Dendritic cell treated with granulocyte-macrophage colony-stimulating factor and Interleukin-4, amounts not matched to agents 40 ng/mL and 50 ng/mL, for 4 days (primary cell): ENCODE data around the gene CCR7.

Experiments used
- H3K27ac Mint-ChIP-seq: one replicate; pipeline ENCODE4 v1.8.0; 2022; ENCODE audit warnings: mild to moderate bottlenecking, mixed read lengths
- H3K27me3 Mint-ChIP-seq: one replicate; pipeline ENCODE4 v1.8.0; 2022; ENCODE audit warnings: mild to moderate bottlenecking, mixed read lengths
- H3K36me3 Mint-ChIP-seq: one replicate; pipeline ENCODE4 v1.8.0; 2022; ENCODE audit warnings: low read depth, mixed read lengths
- H3K4me1 Mint-ChIP-seq: one replicate; pipeline ENCODE4 v1.8.0; 2022; ENCODE audit warnings: low read depth, mixed read lengths
- H3K4me3 Mint-ChIP-seq: one replicate; pipeline ENCODE4 v1.8.0; 2022; ENCODE audit warnings: mild to moderate bottlenecking, moderate library complexity, mixed read lengths
- H3K9me3 Mint-ChIP-seq: one replicate; pipeline ENCODE4 v1.8.0; 2022; ENCODE audit warnings: mixed read lengths
- intact Hi-C: fragments of 100-400 bp; cut with micrococcal nuclease; formaldehyde crosslinking; loops from one replicate; pipeline ENCODE4 v1.15.0; 2022

The CCR7 gene

GRCh38 chr17:40545660-40546059 is 19.6 kb downstream of the CCR7 start:
- Mint-ChIP-seq H3K4me1 (peaks cover 6% of the 10 kb centered on the region), H3K9me3 (no peaks in the 10 kb centered on the region), H3K36me3 (no peaks in the 10 kb centered on the region), H3K27ac (no peak overlapping the region), H3K4me3 (no peak overlapping the region), H3K27me3 (peaks cover 1% of the 10 kb centered on the region)
- intact Hi-C loops: no loop called here

GRCh38 chr17:40542558-40543411 is 22.5 kb downstream of the CCR7 start:
- intact Hi-C loops: no loop called here
- H3K27ac Mint-ChIP-seq: no peak overlapping the region
- H3K27me3 Mint-ChIP-seq: peaks cover 3% of the 10 kb centered on the region
- H3K4me3 Mint-ChIP-seq: no peak overlapping the region
- no peaks in the 10 kb centered on the region for H3K9me3 Mint-ChIP-seq
- H3K36me3 Mint-ChIP-seq: no peaks in the 10 kb centered on the region
- peaks cover 6% of the 10 kb centered on the region for H3K4me1 Mint-ChIP-seq

- Mint-ChIP-seq H3K4me3 (no peak overlapping the region), H3K9me3 (no peaks in the 10 kb centered on the region), H3K27me3 (peaks cover 5% of the 10 kb centered on the region), H3K27ac (no peak overlapping the region), H3K36me3 (no peaks in the 10 kb centered on the region), H3K4me1 (peaks cover 6% of the 10 kb centered on the region)
- intact Hi-C loops: no loop called here
Measured at GRCh38 chr17:40541873-40542557, 23.3 kb downstream of the CCR7 start.

GRCh38 chr17:40541060-40541872 is 24.0 kb downstream of the CCR7 start:
- Mint-ChIP-seq H3K9me3 (no peaks in the 10 kb centered on the region), H3K4me1 (peaks cover 8% of the 10 kb centered on the region), H3K36me3 (no peaks in the 10 kb centered on the region), H3K27me3 (peaks cover 9% of the 10 kb centered on the region), H3K4me3 (no peak overlapping the region), H3K27ac (no peak overlapping the region)
- intact Hi-C loops: no loop called here

- H3K36me3 Mint-ChIP-seq: no peaks in the 10 kb centered on the region
- H3K27me3 Mint-ChIP-seq: peaks cover 16% of the 10 kb centered on the region
- peaks cover 11% of the 10 kb centered on the region for H3K4me1 Mint-ChIP-seq
- intact Hi-C loops: no loop called here
- no peak overlapping the region for H3K4me3 Mint-ChIP-seq
- no peak overlapping the region for H3K27ac Mint-ChIP-seq
- H3K9me3 Mint-ChIP-seq: no peaks in the 10 kb centered on the region
Measured at GRCh38 chr17:40540448-40540847, 24.8 kb downstream of the CCR7 start.

GRCh38 chr17:40539711-40540411 is 25.4 kb downstream of the CCR7 start:
- no peaks in the 10 kb centered on the region for H3K36me3 Mint-ChIP-seq
- H3K4me1 Mint-ChIP-seq: peaks cover 11% of the 10 kb centered on the region
- H3K9me3 Mint-ChIP-seq: no peaks in the 10 kb centered on the region
- H3K27me3 Mint-ChIP-seq: peaks cover 16% of the 10 kb centered on the region
- H3K27ac Mint-ChIP-seq: no peak overlapping the region
- intact Hi-C loops: no loop called here
- no peak overlapping the region for H3K4me3 Mint-ChIP-seq

- Mint-ChIP-seq H3K4me1 (peaks cover 11% of the 10 kb centered on the region), H3K27me3 (peaks cover 21% of the 10 kb centered on the region), H3K36me3 (no peaks in the 10 kb centered on the region), H3K4me3 (no peak overlapping the region), H3K9me3 (no peaks in the 10 kb centered on the region), H3K27ac (no peak overlapping the region)
- intact Hi-C loops: no loop called here
Measured at GRCh38 chr17:40538936-40539705, 26.2 kb downstream of the CCR7 start.

- intact Hi-C loops: no loop called here
- H3K27me3 Mint-ChIP-seq: peaks cover 24% of the 10 kb centered on the region
- no peak overlapping the region for H3K4me3 Mint-ChIP-seq
- H3K4me1 Mint-ChIP-seq: peaks cover 19% of the 10 kb centered on the region
- H3K27ac Mint-ChIP-seq: no peak overlapping the region
- no peaks in the 10 kb centered on the region for H3K9me3 Mint-ChIP-seq
- no peaks in the 10 kb centered on the region for H3K36me3 Mint-ChIP-seq
Measured at GRCh38 chr17:40538019-40538935, 27.0 kb downstream of the CCR7 start.

GRCh38 chr17:40536295-40537171 is 28.7 kb downstream of the CCR7 start:
- H3K9me3 Mint-ChIP-seq: no peaks in the 10 kb centered on the region
- no peak overlapping the region for H3K27ac Mint-ChIP-seq
- intact Hi-C loops: no loop called here
- no peak overlapping the region for H3K4me3 Mint-ChIP-seq
- H3K27me3 Mint-ChIP-seq: peaks cover 24% of the 10 kb centered on the region
- no peaks in the 10 kb centered on the region for H3K36me3 Mint-ChIP-seq
- H3K4me1 Mint-ChIP-seq: peaks cover 22% of the 10 kb centered on the region

GRCh38 chr17:40535924-40536294 is 29.4 kb downstream of the CCR7 start:
- Mint-ChIP-seq H3K27ac (no peak overlapping the region), H3K9me3 (no peaks in the 10 kb centered on the region), H3K36me3 (no peaks in the 10 kb centered on the region), H3K4me1 (peaks cover 22% of the 10 kb centered on the region), H3K27me3 (peaks cover 26% of the 10 kb centered on the region), H3K4me3 (no peak overlapping the region)
- intact Hi-C loops: no loop called here

- Mint-ChIP-seq H3K27me3 (peaks cover 31% of the 10 kb centered on the region), H3K36me3 (no peaks in the 10 kb centered on the region), H3K27ac (no peak overlapping the region), H3K4me1 (peaks cover 22% of the 10 kb centered on the region), H3K4me3 (no peak overlapping the region), H3K9me3 (no peaks in the 10 kb centered on the region)
- intact Hi-C loops: no loop called here
Measured at GRCh38 chr17:40535438-40535837, 29.8 kb downstream of the CCR7 start.
